Activated T-helper 1 cell treated with Interleukin-2 at 50 U/mL for 16 hours (primary cell): ENCODE results near the gene STMN3.

Source experiments
- DNase-seq: peaks from one replicate; pipeline ENCODE4 v3.0.0-alpha.2; 2020; ENCODE audit warnings: low read depth

Gene STMN3

DNA sequence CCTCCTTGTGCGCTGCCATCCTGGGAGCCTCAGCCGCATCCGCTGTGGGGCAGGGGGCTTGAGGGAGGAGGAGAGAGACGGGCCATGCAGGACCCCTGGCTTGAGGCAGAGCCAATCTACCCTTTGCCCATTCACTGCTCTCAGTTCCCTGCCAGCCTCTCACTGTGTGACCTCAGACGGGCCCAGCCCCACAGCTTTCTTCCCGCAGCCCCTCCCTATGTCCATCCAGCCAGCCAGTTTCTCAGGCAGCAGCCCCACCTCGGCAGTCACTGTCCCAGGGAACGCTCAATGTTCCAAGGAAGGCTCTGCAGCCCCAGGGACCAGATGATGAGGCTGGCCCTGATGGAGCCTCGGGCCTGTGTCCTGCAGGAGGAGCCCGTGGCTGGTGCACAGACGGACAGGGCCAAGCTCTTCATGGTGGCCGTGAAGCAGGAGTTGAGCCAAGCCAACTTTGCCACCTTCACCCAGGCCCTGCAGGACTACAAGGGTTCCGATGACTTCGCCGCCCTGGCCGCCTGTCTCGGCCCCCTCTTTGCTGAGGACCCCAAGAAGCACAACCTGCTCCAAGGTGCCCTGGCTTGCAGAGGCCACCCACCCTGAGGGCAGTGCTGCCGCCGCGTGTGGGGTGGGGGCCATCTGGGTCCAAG, 39.3 kb upstream of the STMN3 start:
- no peak for DNase-seq

DNA sequence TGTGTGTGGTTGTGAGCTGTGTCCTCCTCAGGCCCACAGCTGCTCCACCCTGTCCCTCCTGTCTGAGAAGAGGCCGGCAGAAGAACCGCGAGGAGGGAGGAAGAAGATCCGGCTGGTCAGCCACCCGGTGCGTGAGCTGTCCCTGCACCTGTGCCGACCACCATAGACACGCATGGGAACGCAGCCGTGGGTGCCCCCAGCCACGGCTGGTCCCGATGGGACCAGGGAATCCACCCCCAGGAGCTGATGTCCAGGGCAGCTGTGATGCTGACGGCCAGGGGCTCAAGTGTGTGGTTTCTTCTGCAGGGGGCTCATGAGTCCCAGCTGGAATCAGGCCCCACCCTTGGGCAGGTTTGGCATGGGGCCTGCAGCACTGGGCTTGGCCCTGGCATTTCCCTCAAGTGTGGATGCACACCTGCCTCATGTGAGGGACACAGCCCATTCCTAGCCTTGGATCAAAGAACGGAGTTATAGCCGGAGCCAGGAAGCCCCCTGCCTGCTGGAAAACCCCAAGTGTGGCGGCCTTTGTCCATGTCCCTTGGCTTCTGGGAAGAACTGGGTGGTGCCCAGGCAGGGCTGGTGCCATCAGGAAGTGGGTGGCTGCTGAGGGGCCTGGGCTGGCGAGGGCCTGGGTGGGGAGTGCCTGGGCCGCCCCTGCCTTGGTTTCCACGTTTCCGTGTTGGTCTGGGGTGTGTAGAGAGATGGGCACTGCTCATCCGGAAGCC, 38.6 kb upstream of the STMN3 start:
- DNase-seq = no peak

GRCh38 chr20:63690898-63691710, 37.9 kb upstream of the STMN3 start:
- no peak for DNase-seq

- DNase-seq = no peak
Measured at GRCh38 chr20:63690003-63690897, 37.0 kb upstream of the STMN3 start.

DNA sequence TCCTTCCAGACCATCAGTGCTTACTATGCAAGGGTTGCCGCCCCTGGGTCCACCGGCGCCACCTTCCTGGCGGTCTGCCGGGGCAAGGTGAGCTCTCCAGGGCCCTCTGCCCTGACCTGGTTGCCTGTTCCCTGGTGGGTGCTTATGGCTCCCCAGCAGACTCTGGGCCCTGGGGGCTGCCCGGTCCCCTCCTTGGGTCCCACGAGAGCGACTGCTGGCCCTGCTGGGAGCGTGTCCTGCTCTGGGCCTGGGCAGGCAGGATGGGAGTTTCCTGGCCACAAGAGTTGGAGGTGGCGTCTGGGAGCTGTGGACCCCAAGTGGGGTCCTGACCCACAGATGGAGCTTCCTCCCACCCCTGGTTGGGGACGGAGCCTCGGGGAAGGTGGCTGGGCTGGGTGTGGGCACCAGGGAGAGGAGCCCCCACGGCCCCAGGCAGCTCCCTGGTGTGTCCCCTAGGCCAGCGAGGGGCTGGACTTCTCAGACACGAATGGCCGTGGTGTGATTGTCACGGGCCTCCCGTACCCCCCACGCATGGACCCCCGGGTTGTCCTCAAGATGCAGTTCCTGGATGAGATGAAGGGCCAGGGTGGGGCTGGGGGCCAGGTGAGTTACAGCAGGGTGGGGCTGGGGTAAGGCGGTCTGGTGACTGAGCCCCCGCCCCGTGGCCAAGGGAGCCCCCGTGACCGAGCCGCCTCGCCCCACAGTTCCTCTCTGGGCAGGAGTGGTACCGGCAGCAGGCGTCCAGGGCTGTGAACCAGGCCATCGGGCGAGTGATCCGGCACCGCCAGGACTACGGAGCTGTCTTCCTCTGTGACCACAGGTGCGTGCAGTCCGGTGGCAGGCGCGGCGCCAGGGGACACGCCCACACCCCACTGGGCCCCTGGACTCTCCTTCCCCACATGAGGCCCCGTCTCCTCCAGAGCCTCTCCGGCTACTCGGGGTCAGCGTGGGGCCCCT, 36.1 kb upstream of the STMN3 start:
- no peak for DNase-seq

DNA sequence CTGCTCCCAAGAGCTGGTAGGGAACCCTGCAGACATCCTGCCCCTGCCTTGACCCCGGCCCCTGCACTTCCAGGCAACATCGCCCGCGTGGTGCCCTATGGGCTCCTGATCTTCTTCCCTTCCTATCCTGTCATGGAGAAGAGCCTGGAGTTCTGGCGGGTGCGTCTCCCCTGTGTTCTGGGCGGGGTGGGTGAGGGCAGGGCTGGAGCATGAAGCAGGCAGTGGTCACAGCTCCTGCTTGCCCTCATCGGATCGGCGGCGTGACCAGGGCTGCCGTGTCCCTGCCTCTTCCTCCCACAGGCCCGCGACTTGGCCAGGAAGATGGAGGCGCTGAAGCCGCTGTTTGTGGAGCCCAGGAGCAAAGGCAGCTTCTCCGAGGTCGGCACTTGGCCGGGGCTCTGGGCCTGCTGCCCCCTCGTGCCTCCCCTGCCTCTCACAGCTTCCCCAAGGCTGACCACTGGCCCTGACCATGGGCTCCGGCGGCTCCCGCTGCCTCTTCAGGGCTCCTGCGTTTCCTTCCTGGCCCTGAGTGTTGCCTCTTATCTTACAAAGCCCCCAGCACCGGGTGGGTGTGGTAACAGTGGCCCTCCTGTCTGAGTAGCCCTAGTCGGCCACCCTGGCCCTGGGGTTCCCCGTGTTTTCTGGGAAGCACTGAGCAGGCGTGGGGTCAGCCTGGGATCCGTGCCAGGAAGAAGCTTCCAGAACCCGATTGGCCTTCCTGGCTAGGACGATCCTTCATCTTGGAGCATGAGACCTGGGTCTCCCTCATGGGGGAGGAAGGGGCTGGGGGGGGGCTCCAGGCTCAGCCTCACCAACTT, 35.2 kb upstream of the STMN3 start:
- DNase-seq = no peak

- no peak for DNase-seq
Measured at GRCh38 chr20:63687419-63688178, 34.4 kb upstream of the STMN3 start.

GRCh38 chr20:63686492-63687321, 33.5 kb upstream of the STMN3 start:
- DNase-seq = no peak

DNA sequence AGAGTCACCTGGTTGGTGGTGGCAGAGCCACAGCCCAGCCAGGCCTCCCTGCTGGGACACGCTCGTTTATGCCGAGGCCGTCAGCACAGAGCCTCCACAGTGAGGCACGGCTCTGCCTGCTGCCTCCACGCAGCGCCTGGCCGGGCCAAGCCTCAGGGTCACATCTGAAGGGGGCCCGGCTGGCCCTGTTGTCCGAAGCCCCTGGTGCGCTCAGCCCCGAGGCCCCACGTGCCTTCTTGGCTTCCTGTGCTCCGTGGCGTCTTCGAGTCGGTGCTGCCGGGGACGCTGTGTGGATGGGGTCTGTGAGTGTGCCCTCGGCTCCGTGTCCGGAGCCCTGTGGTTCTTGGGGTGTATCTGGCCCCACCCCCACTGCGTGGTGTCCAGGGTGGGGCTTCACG, 32.9 kb upstream of the STMN3 start:
- no peak for DNase-seq

DNA sequence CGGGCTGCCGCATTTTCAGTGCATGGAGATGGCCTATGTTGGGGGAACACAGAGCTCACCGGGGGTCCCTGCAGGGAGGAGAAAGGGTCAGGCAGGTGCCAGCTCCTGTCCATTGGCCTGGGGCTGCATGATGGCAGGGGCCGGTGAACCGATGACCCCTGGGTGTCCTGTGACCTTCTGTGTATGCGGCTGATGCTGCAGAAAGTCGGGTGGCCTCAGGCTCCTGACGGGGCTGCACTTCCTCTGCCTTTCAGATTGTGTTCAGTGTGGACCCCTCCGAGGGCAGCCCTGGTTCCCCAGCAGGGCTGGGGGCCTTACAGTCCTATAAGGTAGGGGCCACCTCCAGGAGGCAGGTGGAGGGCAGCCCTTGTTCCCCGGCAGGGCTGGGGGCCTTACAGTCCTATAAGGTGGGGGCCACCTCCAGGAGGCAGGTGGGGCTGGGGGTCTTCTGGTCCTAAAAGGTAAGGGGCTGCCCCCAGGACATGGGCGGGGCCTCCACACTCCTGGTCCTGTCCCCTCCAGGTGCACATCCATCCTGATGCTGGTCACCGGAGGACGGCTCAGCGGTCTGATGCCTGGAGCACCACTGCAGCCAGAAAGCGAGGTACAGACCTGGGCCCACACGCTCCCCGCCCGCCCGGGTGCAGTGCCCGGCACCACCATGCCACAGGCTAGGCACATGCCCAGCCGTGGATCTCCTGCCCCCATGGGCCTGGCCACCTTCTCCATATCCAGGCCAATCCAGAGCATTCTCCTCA, 32.2 kb upstream of the STMN3 start:
- no peak for DNase-seq

GRCh38 chr20:63682384-63683139, 29.3 kb upstream of the STMN3 start:
- no peak for DNase-seq

DNA sequence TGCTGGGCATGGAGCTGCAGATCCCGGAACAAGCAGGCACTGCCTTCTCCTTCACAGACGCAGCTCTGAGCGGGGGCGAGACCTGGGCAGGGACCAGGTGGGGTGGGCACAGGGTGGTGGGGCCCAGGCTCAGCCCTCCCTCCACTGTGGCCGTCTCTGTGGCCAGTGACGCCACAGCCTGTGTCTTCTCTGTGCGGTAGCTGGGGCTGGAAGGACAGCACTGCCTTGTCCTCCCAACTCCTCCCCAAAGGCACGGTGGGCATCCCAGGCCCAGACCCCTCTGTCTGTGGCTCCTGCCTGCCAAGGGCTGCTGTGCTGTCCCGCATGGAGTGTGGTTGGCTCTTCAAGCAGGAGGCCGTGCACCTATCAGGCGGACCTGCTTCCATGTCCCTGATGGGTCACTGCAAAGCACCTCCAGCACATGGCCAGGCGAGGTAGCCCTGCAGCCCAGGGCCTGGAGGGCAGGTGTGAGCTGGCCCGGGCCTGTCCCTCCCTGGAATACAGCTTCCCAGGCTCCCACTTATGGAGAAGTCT, 28.5 kb upstream of the STMN3 start:
- DNase-seq = no peak

DNA sequence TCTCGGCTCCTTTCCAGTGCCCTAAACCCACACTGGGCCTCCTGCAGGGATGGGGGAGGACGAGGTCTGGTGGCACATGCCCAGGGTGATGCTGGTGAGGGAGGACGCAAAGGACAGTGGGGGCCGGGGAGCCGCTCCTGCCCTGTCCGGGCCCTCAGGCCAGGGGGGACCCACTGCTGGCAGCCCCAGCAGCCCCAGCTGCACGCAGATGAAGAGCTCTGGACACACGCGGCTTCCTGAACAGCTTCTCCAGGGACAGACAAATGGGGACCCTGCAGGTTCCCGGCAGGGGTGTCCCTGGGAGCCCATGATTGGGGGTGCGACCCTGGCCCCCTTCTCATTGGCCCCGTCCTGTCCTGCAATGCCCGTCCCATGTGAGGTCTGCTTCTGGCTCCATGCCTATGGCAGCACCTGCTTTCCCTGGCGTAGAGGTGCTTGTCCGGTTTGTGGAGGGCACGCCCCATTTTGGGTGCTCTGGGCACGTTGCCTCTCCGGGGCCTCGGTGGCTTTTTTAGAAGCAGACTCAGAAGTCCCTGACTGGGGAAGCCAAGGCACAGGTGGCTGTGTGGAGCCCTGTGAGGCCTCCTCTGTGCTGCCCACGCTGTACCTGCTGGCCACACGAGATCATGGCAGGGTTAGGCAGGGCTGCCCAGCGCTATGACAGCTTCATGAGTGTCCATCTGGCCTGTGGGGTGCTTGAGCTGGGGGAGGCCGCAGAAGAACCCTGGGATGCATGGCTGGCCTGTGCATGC, 27.8 kb upstream of the STMN3 start:
- DNase-seq = no peak

DNA sequence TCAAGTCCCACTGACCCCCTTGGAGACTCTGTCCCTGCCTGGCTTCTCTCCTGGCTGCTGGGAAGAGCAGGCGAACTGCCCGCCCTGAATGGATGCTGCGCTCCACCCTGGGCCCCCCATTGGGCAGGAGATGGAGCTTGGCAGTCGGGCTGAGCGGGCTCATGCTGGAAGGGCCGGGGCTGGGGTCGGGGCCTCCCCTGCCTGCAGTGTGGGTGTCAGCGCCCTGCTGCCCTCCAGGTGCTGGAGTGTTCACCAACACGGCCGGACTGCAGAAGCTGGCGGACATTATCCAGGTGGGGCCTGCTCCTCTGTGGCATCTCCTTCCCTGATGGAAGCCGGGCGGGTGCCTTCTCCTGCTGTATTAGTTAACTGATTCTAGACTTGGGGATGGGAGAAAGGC, 27.2 kb upstream of the STMN3 start:
- DNase-seq = no peak

DNA sequence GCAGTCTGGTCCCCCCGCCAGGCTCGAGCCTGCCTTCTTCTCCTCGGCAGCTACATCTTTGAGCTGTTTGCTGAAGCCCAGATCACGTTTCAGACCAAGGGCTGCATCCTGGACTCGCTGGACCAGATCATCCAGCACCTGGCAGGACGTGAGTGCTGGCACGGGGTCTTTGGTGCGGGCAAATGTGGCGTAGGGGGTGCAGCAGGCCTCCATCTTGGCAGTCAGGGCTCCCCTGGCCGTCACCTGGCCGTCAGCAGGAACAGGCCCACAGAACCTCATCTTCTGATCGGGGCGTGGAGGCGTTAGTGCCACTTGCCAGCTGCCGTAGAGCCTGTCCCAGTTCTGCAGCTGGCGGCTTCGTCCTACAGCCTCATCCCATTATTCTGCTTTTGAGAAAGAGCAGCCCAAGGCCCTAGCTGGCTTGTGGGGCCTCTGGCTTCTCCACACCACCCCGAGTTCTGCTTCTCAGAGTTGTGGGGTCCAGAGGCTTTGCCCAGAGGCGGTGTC, 26.6 kb upstream of the STMN3 start:
- no peak for DNase-seq
